CD4-positive, alpha-beta T cell treated with Interferon alpha-2 for 1 hour (primary cell): ENCODE measurements around the gene FOXN4.
"Not testable (repeated sequence)": the region's sequence is repeated elsewhere in the genome, so short reads cannot be mapped to it uniquely, and the experiment has no call there.

Experiments used
- DNase-seq, 2 donors: peaks; one replicate each; pipeline ENCODE4 v3.0.0-alpha.2; 2020 to 2022

FOXN4 gene, protein sequence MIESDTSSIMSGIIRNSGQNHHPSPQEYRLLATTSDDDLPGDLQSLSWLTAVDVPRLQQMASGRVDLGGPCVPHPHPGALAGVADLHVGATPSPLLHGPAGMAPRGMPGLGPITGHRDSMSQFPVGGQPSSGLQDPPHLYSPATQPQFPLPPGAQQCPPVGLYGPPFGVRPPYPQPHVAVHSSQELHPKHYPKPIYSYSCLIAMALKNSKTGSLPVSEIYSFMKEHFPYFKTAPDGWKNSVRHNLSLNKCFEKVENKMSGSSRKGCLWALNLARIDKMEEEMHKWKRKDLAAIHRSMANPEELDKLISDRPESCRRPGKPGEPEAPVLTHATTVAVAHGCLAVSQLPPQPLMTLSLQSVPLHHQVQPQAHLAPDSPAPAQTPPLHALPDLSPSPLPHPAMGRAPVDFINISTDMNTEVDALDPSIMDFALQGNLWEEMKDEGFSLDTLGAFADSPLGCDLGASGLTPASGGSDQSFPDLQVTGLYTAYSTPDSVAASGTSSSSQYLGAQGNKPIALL

DNA sequence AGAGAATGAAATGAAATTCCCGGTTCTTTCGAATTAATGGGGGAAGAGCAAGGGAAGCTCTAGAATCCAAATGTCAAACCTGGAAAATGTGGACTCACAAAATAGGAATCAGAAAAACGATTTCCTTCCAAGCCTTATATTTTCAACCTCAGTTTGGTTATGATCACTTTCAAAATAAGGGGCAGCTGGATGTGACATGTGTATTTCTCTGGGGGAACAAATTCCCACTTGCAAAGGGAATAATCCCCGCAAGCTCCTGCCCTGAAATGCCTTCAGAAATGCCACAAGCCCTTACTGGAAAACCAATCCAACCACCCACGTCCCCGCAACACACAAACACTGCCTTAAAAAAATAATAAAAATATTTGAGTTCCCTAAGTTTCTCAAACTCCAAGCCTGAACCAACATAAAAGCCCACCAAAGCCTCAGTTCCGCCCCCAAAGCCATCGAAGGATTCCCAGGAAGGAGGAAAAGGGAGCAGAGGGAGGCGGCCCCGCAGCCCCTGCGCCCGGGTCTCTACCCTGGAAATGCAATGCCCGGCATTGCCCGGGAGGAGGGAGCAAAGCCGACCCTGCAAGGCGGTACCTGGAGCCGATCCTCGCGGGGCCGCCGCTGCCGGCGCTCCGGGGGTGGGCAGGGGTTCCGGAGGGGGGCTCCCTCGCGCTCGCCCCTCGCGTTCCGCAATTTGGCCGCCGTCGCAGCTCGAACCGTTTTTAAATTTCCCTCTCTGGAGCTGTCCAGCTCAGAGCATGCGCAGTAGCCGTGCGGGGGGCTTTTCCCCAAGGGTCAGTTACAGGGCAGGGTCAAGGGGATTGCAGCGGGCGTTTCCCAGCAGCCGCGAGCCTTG is at the start of gene FOXN4:
TSS of gene FOXN4 (minus strand) at position 751 of the 847 bp plus-strand sequence. CDS start 963 bp downstream, outside the sequence.
- DNase-seq = no peak

DNA sequence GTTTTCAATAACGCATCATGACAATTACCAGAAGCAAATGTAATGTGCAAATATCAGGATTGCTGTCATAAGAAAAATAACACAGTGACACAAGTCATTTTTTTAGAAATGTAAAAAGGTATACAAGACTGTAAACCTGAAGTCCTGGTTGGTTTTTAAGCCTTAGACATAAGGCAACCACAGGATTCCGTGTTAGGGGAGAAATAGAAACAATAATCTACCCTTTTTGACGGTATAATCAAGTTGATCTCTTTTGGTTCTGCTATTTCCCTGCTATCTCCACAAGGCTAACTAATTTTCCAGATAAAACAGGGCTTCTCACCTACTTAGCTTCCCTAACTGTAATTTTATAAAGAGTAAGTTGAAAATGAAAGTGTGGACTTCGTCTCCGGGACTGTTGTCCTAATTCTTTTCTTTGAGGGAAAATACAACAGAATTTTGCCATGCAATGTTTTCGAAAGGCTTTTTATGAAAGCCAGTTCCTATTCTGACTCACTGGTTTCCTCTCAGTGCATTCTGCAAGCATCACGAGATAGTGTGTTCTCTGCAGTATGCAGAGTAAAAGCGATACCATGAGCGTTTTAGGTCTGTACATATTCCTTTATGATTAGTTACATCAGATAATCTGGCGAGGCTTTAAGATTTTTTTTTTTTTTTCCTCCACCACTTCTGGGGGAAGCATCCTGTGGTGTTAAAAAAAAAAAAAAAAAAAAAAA is 49.2 kb upstream of the FOXN4 start:
- DNase-seq = no peak

DNA sequence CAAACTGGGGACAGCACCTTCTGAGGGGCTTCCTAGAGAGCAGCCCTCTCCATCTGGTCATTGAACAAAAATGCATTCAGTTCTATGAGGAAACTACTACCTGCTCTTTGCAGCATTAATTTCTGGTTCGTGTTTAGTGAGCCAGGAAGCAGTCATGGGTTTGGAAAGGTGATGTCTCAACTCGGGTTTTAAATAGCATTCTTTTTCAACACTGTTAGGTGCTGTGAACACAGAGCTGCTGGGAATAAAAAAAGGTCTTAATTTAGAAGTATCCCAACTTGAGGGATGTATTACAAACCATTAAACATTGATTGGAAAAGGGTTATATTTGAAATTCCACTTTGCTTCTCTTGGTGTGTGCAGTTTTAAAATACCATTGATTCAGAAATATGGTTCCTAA is 47.9 kb upstream of the FOXN4 start:
- DNase-seq = no peak

DNA sequence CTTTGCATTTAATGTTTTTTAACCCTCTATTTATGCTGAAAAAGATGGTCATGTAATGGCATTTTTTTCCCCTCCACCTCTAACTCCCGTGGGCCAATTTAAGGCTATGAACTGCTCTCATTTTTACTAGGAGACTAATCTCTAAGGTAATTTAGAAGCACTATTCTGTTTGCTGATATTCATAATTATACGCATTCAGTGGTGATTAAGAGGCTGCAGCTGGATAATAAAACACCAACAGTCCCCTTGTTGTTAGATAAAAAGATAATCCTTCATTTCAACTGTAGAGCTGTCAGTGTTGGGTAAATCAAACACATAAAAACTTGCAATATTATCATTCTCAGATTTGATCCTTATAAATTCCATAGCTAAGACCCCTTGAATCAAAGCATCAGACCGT is 47.5 kb upstream of the FOXN4 start:
- no peak for DNase-seq

DNA sequence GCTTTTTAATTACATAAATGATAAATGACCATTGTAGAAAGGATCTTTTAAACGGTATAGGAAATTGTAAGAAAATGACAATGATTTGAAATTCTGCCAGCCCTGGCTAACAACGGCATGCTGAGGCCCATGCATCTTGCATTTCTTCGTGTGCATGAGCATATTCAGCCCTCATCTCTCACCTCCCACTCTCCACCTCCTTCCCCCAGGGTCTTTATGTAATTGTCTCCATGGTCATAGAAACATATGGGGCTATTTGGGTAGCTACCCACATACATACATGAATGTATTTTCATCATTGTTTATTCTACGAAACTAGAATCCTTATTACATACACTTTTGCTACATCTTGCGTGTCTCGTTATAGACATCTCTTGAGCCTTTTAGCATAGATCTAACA is 43.1 kb upstream of the FOXN4 start:
- no peak for DNase-seq

DNA sequence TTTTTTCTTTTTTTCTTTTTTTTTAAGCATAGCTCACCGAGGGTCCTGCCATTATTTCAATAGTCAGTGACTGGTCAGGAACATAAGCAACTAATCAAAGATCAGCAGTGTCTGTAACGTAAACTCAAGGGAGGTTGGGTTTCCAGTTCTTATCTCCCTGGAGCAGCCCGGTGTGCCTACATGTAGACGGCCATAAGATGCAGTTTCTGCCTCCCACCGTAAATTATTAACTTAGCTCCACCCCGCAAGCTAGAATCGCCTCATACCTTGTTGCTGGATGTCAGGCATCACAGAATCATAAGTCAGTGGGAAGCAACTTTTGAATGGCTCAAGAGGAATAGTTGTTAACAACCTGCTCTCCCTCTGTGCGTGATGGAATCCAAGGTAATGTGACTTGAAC is 38.5 kb upstream of the FOXN4 start, which contains the start of gene MYO1H:
TSS of gene MYO1H (plus strand) at position 312 of the 400 bp plus-strand sequence. CDS start at position 373, 61 bp downstream.
- no peak for DNase-seq

DNA sequence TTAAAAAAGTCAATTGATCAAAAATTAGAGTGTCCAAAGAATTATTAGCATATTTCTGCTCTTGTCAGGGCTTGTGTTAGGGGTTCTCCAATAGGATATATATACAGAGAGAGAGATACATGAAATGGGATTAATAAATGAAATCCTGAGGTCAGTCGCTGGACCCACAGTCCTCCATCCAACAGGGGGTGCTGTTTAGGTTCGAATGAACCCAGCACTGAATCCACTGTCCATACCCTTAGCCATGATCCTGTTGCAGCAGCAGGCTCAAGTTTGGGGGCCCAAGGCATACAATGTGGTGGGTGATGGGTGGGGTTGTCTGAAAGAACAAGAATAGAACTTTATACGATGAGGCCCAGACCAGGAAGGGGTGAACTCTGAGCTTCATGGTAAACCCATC is 37.8 kb upstream of the FOXN4 start:
- no peak for DNase-seq

DNA sequence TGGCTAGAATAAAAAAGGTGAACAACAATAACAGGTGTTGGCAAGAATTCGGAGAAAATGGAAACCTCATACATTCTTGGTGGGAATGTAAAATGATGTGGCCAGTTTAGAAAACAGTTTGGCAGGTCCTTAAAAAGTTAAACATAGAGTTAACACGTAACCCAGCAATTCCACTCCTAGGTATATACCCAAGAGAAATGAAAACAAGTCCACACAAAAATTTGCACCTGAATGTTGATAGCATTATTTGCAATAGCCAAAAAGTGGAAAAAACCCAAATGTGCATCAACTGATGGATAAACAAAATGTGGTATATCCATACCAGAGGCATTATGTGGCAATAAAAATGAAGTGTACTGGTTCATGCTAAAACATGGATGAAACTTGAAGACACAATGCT is 36.3 kb upstream of the FOXN4 start:
- no peak for DNase-seq

DNA sequence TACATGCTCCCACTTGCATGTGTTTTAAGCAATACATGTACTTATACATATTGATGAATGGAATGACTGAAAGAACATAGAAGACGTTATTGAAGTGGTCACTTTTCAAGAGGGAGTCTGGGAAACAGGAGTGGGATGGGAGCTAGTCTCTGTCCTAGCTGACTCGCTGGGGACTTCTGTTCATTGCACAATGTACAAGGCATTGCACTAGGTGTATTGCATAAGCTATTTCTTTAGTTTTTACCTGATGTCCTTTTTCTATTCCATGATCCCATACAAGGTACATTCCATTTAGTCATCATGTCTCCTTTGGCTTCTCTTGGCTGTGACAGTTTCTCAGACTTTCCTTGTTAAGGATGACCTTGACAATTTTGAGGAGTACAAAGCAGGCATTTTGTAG is 34.6 kb upstream of the FOXN4 start:
- no peak for DNase-seq

DNA sequence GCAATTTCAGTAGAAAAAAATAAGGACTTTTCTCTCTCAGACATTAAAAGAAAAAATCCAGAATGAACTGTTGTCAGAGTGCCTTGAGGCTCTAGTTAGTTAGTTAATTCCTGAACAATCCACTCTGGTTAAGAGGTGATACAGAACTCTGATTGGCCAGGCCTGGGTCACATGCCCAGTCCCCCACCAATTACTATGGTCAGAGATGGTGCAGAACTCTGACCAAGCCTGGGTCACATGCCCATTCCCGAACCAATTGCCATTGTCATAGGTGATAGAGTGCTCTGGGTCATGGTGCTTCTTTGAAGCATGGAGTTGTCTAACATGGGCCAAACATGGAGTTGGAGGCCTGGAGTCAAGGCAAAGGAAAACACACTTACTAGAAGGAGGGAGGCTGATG is 27.5 kb upstream of the FOXN4 start:
- DNase-seq = no peak

DNA sequence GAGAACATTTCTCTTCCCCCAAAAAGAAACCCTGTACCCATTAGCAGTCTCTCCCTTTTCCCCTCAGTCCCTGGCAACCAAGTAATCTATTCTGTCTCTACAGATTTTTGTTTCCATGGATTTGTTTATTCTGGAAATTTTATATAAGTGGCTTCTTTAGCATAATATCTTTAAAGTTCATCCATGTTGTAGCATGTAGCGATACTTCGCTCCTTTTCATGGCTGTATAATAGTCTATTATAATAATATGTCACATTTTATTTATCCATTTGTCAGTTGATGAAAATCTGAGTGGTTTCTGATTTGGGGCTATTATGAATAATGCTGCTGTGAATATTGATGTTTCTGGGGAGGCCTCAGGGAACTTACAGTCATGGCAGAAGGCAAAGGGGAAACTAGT is 25.8 kb upstream of the FOXN4 start:
- no peak for DNase-seq

DNA sequence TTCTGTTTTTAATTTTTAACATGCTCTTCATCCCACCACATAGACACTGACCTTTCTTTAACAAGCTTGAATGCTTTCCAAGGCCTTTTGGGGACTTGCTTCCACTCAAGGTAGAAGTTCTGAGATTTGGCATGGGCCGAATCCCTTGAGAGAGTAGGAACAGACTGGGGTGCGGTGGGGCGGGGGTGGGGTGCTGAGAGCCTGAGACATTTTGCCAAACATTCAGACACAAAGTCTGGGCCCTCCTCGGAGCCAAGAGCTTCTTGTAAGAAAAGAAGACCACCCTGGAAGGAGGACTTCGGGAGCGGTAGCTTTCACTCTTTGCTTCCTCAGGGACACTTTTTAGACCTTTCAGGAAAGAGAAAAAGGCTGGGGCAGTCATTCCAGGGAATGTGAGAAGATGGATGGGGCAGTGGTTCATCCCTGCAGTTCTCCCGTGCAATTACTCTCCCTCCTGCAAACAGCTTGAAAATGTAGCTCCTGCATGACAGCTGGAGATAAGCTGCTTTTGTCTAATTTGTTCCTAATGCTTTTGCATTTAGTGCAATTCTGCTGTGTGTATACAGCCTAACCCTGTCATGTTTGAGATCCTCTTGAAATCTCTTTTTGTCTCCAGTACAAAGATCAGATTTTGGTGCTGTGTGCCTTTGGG is 22.3 kb upstream of the FOXN4 start:
- DNase-seq = no peak

DNA sequence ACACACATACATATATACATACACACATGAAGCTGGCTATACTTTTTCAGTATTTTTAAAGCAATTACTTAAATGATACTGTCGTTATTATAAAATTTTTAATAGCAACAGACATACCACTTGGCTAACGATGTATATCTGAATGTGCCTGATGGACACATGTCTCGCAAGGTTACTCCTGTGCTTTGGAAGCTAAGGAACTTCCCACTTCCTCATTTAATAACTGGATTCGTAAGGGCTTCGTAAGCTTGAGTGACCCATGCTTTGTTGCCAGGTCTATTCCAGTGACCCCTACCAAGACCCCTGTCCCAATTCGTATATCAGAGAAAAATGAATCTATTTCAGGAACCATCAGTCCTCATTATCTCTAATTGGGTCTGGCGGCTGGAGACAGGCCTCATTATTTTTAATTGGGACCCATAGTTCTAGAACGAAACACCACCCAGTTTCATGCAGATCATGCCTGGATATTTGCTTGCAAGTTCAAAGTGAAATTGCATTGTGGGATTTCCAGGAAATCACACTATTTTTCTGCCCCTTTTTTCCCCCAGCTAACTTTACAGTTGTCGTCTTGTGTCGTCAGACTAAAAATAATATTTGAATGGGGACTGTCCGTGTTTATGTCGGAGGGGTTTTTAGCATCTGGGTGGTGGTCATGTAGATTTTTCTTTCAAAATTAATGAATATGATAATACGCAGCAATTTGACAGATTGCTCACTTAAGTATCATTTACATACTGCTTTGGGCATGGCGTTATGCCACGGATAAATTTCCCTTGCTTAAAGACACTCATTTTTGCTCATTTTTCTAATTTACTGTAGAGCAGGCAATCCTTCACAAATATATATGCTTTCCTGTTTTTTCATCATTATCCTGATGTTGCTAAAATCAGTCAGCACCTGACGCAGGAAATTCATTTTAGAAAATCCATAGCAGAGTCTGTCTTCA is 21.5 kb upstream of the FOXN4 start:
- DNase-seq = no peak

DNA sequence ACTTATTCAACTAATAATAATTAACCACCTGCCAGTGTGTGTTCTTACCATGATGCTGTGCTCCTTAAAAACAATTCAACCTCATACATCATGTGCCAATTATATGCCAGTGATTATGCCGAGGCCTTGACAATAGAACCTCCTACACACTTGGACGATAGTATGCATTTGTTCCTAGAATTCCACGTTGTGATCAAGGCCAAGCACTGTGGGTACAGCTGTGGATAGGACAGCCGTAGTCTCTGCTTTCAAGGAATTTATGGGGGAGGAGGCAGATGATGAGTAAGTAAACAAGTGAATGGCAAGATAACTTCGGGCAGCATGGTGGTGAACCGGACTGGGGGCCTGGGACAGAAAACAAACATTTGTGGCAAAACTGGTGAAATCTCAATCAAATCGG is 20.6 kb upstream of the FOXN4 start:
- DNase-seq = no peak

DNA sequence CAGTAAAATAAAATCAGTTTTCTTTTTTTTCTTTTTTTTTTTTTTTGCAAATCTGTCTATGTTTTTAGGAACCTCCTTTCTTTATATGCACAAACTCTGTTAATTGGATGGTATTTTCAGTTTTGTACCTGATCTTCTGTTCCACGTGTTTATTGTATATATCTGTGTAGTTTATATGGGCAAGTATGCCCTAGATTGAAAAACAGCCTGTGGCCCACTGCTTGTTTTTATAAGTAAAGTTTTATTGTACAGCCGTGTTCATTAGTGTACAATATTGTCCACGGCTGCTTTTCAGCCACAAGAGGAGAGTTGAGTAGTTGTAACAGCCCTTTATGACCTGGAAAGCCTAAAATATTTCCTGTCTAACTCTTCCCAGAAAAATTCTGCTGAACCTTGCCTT is 19.9 kb upstream of the FOXN4 start:
- no peak for DNase-seq

DNA sequence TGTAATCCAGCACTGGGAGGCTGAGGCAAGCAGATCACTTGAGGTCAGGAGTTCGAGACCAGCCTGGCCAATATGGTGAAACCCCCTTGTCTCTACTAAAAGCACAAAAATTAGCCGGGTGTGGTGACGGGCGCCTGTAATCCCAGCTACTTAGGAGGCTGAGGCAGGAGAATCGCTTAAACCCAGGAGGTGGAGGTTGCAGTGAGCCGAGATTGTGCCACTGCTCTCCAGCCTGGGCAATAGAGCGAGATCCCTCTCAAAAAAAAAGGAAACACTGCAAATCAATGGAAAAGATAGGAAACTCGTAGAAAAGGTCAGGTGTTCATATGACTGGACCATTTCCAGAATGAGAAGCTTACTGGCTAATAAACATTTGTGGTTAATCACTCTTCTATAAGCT is 12.2 kb upstream of the FOXN4 start:
- not testable (repeated sequence) for DNase-seq

DNA sequence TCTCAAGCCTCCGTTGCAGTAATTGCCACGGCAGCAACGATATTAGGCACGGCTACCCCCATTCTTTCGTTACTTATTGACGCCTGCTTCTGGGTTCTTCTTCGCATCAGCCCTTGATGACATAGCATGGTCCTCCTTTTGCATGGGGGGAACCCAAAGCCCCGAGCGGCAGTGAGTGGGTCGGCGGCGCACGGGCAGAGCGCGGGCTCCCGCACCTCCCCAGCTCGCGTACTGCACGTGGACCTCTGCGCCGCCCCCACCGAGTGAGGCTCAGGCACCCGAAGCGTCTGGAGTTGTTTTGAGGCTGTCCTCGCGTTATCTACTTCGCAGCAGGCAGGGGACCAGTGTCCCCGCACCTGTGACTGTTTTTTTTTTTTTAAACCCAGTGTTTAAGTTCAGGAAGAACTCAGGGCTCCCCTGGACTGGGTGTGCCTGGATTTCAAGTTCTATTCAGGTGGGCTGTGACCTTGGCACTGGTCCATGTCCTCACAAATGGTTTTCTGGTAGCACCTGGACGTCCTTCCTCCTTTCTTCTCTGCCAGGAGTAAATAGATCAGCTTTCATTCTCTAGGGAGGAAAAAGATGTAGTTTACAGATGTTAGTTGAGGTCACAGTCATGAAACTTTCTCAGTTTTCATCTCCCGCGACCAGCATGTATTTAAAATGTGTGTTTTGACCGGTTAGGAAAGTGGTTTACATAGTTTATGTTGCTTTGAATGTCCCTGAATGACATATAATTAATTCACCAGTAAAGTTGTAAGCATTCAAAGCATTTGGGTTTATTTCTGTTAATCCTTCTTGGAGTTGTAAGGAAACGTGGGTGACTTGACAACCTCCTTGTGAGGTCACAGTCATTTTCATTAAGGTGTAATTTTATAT is 1.4 kb upstream of the FOXN4 start:
- no peak for DNase-seq

DNA sequence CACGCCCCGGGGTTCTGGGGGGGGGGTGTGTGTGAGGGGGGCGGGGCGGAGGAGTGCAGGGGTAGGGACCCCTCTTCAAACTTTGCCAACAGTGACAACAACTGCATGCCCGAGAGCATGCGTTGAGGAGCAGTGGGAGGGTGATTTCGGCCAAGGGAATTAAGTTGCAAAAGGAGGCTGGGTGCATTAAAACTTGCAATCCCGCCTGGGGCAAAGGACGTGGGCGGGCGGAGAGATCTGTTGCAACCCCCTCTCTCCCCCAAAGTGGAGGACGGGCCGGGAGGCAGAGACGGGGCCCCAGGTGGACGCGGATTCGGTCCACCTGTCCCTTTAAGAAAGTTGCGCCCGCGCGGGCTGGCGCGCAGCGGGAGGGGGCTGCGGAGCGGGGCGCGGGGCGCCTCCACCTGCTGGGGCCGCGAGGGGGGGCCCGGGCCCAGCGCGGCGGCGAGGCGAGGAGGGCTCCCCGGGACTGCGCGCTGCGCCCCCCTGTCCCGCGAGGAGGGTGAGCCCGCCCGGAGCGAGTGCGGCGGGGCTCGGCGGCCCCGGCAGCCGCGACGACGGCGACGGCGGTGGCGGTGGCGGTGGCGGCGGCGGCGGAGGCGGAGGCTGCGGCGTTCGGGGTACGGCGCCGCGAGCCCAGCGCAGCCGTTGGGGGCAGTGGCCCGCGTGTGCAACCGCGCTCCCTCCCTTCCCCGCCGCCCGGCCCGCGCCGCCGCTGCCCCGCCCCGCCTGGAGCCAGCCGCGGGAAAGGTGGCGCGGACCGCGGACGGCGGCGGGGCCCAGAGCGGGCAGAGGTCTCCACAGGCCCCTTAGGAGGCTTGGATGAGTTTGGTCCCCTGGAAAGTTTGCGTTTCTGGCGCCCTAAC is 530 bp upstream of the FOXN4 start:
- DNase-seq = no peak

DNA sequence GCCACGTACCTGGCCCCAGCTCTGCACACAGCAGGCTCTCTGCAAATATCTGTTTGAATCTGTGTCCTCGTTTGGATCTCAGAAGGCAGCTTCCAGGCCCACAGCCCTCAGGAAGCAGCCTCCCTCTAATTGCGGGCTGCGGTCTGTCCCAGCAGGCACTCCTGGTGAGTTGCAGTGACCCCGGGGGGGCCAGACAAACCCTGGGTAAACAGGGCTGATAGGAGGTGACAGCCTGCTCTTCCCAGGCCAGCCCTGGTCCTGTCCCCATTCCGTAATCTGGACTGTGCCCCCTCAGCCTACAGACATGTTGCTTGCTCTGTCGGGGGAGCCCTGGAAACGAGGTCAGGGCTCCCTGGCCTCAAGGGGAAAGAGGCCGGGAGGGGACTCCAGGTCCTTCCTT is 2.0 kb downstream of the FOXN4 start:
- no peak for DNase-seq
